ENCODE results near the gene KCNE1. TPM values are rescaled to one million over a fixed set of nuclear protein-coding genes. Genes with fewer than 3 reads are reported as not detected.

KCNE1 gene
- total and polyA plus RNA-seq, 2 of the 13 experiments (the other 11 are each of a cell fraction or from before 2014, with no cell fraction given), result 0.35 TPM; not detected in 1

GRCh38 chr21:34561806-34562205 lies 49.8 kb upstream of the KCNE1 start (continued):
- TF ChIP-seq CCAR2 (optimal IDR thresholded peaks at IDR 0.05; ENCODE audit: low read depth, low read length), result no peak
- no peak for TF ChIP-seq ZNF33A (CRISPR knock-in tag; IDR thresholded peaks at IDR 0.05; ENCODE audit: borderline replicate concordance)
- no peak for TF ChIP-seq ZNF776 (CRISPR knock-in tag; IDR thresholded peaks at IDR 0.05)
- TF ChIP-seq ZNF382 (CRISPR knock-in tag; IDR thresholded peaks at IDR 0.05; ENCODE audit: borderline replicate concordance), result no peak
- no peak for TF ChIP-seq ZFP91 (CRISPR knock-in tag; IDR thresholded peaks at IDR 0.05; ENCODE audit: borderline replicate concordance)
- TF ChIP-seq IKZF4 (CRISPR knock-in tag; IDR thresholded peaks at IDR 0.05; ENCODE audit: borderline replicate concordance, low read depth, not compliant biosample characterization), result no peak

- Histone ChIP-seq H3K4me2 (ENCODE audit: low read depth, low read length) (no peak overlapping the region), H3K79me2 (ENCODE audit: insufficient read depth, low read length) (no peaks in the 10 kb centered on the region), H3K36me3 (replicated peaks in 1 of 2; ENCODE audit: control insufficient read depth in 1 of 2, insufficient read depth in 2 of 2, low read length in 2 of 2) (no peaks in the 10 kb centered on the region), H3K9me3 (ENCODE audit: low read length) (no peaks in the 10 kb centered on the region), H4K20me1 (ENCODE audit: insufficient read depth, low read length) (no peaks in the 10 kb centered on the region), H3K9ac (ENCODE audit: insufficient read depth, low read depth, low read length) (no peak overlapping the region), H3K4me1 (ENCODE audit: insufficient read depth, low read length) (no peaks in the 10 kb centered on the region), H3K4me3 (replicated peaks in 1 of 3; ENCODE audit: insufficient read depth in 1 of 3, low read depth in 2 of 3, low read length in 3 of 3) (no peak overlapping the region), H2AFZ (ENCODE audit: low read length) (no peak overlapping the region), H3K27me3 (ENCODE audit: control insufficient read depth in 1 of 2, insufficient read depth in 2 of 2, low read length in 2 of 2) (no peaks in the 10 kb centered on the region), H3K27ac (ENCODE audit: extremely low read length, insufficient read depth, low read length) (no peak overlapping the region)
- intact Hi-C loops (cut with micrococcal nuclease; ENCODE audit: unreplicated experiment) (no loop called here), in situ Hi-C loops (cut with HindIII; ENCODE audit: extremely low pct_ligation_motif_present, low pct_unique_long_range_greater_than_20kb) (no loop called here)
- ChIA-PET CTCF (ENCODE audit: low intra/inter-chr PET ratio, low total read pairs) (no interaction called here), POLR2A (no interaction called here)
- BruUV-seq (replicated peaks), result no TSS peak
- no peak for FAIRE-seq
- no peak for ATAC-seq
- no peak for DNase-seq (ENCODE audit: low spot score)
- WGBS (ENCODE audit: low lambda C conversion rate), result 0% methylated on average over 1 of the region's 1 CpG
- TF ChIP-seq RAD51 (IDR thresholded peaks at IDR 0.05; ENCODE audit: borderline replicate concordance) (no peak), FLYWCH1 (CRISPR knock-in tag; IDR thresholded peaks at IDR 0.05) (no peak), NFE2L2 (IDR thresholded peaks at IDR 0.05; ENCODE audit: low read length) (no peak), LCORL (IDR thresholded peaks at IDR 0.05) (no peak), LCORL (CRISPR knock-in tag; IDR thresholded peaks at IDR 0.05) (no peak), FOXM1 (CRISPR knock-in tag; IDR thresholded peaks at IDR 0.05) (no peak), ZNF367 (CRISPR knock-in tag; IDR thresholded peaks at IDR 0.05; ENCODE audit: borderline replicate concordance) (no peak), NRL (CRISPR knock-in tag; IDR thresholded peaks at IDR 0.05; ENCODE audit: borderline replicate concordance) (no peak), SETDB1 (CRISPR knock-in tag; IDR thresholded peaks at IDR 0.05; ENCODE audit: borderline replicate concordance) (no peak), XBP1 (CRISPR knock-in tag; IDR thresholded peaks at IDR 0.05) (no peak), SRSF9 (IDR thresholded peaks at IDR 0.05; ENCODE audit: borderline replicate concordance, insufficient read depth, low read depth, low read length, poor library complexity, severe bottlenecking) (no peak), TBL1XR1 (IDR thresholded peaks at IDR 0.05; ENCODE audit: borderline replicate concordance, low read length, partially characterized antibody) (no peak), GATA4 (IDR thresholded peaks at IDR 0.05; ENCODE audit: borderline replicate concordance, low read depth) (no peak), SNAPC2 (CRISPR knock-in tag; IDR thresholded peaks at IDR 0.05) (no peak), ZNF496 (CRISPR knock-in tag; IDR thresholded peaks at IDR 0.05; ENCODE audit: insufficient replicate concordance) (no peak), ZUFSP (CRISPR knock-in tag; IDR thresholded peaks at IDR 0.05; ENCODE audit: borderline replicate concordance) (no peak), ZNF709 (CRISPR knock-in tag; IDR thresholded peaks at IDR 0.05) (no peak)
These were observed 48.6 kb upstream of the KCNE1 start for GRCh38 chr21:34560609-34561008.
